Right lobe of liver (tissue), 4 donors: ENCODE measurements around the gene ABCA8.
"Not testable (repeated sequence)": the region's sequence is repeated elsewhere in the genome, so short reads cannot be mapped to it uniquely, and the experiment has no call there.

ENCODE experiments used
- CTCF ChIP-seq, 4 donors: fragments of 200-600 bp in 3 of 4; fragments of 450-650 bp in 1 of 4; IDR thresholded peaks; one replicate each; pipeline versions ENCODE4 v1.5.1 to v1.8.0; 2016 to 2022; ENCODE audit warnings: antibody characterized with exemption in 4 of 4, mild to moderate bottlenecking in 2 of 4
- POLR2A ChIP-seq: fragments of 450-650 bp; IDR thresholded peaks from one replicate; pipeline ENCODE4 v1.6.1; 2017; ENCODE audit warnings: antibody characterized with exemption, mild to moderate bottlenecking
- donor health status: DM: no; HTN: no; CAD: no.
- donor health status: DM: no; HTN: no; CAD: no.
- donor health status: DM: no; HTN: yes; CAD: no.

DNA sequence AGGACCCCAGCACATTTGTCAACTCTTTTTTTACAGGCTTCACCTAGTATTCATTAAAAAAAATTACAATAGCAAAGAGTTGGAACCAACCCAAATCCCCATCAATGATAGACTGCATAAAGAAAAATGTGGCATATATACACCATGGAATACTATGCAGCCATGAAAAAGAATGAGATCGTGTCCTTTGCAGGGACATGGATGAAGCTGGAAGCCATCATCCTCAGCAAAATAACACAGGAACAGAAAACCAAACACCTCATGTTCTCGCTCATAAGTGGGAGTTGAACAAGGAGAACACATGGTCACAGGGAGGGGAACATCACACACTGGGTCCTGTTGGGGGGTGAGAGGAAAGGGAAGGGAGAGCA is 11.4 kb downstream of the ABCA8 start:
- not testable (repeated sequence) for TF ChIP-seq POLR2A; CTCF (IDR thresholded peaks at IDR 0.05)
